IPS-15b (cell line): Measurements from ENCODE around the gene LLGL2.
"Not testable (repeated sequence)": the region's sequence is repeated elsewhere in the genome, so short reads cannot be mapped to it uniquely, and the experiment has no call there.

ENCODE experiments used
- H3K27me3 ChIP-seq: one replicate; pipeline ENCODE4 v1.6.1; 2013; ENCODE audit warnings: low read length; ENCODE audit not compliant: control insufficient read depth, insufficient read depth
- H3K36me3 ChIP-seq: one replicate; pipeline ENCODE4 v1.6.1; 2013; ENCODE audit warnings: low read length; ENCODE audit not compliant: control insufficient read depth, insufficient read depth
- H3K4me1 ChIP-seq: one replicate; pipeline ENCODE4 v1.6.1; 2013; ENCODE audit warnings: mild to moderate bottlenecking, low read length; ENCODE audit not compliant: control insufficient read depth, insufficient read depth
- H3K4me3 ChIP-seq: one replicate; pipeline ENCODE4 v1.5.1; 2013; ENCODE audit warnings: low read depth, low read length
- H3K9ac ChIP-seq: one replicate; pipeline ENCODE4 v1.6.1; 2013; ENCODE audit warnings: low read depth, mild to moderate bottlenecking, low read length
- H3K9me3 ChIP-seq: one replicate; pipeline ENCODE4 v1.6.1; 2013; ENCODE audit warnings: mild to moderate bottlenecking, low read length; ENCODE audit not compliant: control insufficient read depth, insufficient read depth

Gene LLGL2

DNA sequence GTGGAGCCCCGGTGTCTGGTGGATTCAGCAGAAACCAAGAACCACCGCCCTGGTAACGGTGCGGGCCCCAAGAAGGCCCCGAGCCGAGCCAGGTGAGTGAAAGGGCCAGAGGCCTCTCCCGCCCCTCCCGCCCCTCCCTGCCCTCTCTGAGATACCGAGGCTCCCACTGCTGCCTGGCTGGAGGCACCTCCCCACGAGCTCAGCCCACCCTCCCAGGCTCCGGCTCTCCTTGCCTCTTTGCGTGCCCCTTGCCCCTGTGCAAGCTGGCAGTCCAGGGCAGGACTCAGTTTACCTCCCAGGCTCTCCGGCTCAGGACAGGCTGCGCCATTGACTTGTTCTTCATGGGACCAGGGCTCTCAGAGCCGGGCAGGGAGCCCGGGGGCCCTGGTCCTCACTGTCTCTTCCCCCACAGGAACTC is 48.1 kb downstream of the LLGL2 start:
- no peak overlapping the region for H3K4me3 ChIP-seq
- no peaks in the 10 kb centered on the region for H3K4me1 ChIP-seq
- peaks cover 10% of the 10 kb centered on the region for H3K36me3 ChIP-seq
- no peak overlapping the region for H3K9ac ChIP-seq
- no peaks in the 10 kb centered on the region for H3K27me3 ChIP-seq
- no peaks in the 10 kb centered on the region for H3K9me3 ChIP-seq

DNA sequence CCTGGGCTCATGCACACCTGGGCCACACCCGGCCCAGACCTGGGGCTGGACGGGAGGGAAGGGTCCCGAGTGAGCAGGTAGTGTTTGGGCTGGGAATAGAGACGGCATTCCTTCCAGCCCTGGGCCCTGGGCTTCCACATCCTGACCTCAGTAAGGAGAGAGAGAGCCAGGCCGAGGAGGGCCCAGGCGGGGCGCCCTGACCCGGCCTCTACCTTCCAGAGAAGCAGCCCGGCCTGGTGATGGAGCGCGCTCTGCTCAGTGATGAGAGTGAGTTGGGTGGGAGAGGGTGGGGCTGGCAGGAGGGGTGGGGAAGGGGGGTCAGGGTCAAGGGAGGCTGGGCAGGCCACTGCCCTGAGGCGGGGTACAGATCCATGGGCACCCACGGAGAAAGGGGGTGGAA is 48.5 kb downstream of the LLGL2 start:
- Histone ChIP-seq H3K4me1 (no peaks in the 10 kb centered on the region), H3K4me3 (no peak overlapping the region), H3K36me3 (peaks cover 7% of the 10 kb centered on the region), H3K9me3 (no peaks in the 10 kb centered on the region), H3K9ac (no peak overlapping the region), H3K27me3 (no peaks in the 10 kb centered on the region)

DNA sequence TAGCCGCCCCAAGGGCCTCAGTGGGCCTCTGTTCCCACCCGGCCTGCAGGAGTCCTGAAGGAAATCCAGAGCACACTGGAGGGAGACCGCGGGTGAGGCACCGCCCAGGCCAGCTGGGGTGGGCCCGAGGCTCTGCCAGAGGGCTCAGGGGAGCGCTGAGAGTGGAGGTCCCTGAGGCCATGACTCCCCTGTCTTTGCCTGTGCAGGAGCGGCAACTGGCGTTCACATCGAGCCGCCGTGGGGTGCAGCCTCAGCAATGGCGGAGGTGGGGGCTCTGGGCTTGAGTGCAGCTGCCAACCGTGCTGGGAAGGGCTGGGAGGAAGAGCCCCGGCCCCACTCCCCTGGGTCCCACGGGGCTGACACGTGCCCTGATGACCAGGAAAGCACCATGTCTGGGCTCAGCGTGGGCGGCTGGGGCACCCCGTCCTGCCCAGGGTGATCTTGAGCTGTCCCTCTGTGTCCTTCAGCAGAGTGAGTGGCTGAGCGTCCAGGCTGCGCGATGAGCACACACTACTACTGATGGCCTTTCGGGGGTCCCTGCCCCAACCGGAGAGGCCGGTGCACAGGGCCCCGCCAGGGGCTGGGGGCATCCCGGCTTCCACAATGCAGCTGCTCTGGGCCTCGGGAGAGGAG is 49.0 kb downstream of the LLGL2 start:
- Histone ChIP-seq H3K9ac (no peak overlapping the region), H3K4me1 (no peaks in the 10 kb centered on the region), H3K9me3 (no peaks in the 10 kb centered on the region), H3K4me3 (no peak overlapping the region), H3K27me3 (no peaks in the 10 kb centered on the region), H3K36me3 (peaks cover 6% of the 10 kb centered on the region)

GRCh38 chr17:75575197-75575596 is 49.7 kb downstream of the LLGL2 start:
- no peaks in the 10 kb centered on the region for H3K9me3 ChIP-seq
- peaks cover 6% of the 10 kb centered on the region for H3K36me3 ChIP-seq
- H3K27me3 ChIP-seq: no peaks in the 10 kb centered on the region
- no peaks in the 10 kb centered on the region for H3K4me1 ChIP-seq
- H3K9ac ChIP-seq: no peak overlapping the region
- no peak overlapping the region for H3K4me3 ChIP-seq

DNA sequence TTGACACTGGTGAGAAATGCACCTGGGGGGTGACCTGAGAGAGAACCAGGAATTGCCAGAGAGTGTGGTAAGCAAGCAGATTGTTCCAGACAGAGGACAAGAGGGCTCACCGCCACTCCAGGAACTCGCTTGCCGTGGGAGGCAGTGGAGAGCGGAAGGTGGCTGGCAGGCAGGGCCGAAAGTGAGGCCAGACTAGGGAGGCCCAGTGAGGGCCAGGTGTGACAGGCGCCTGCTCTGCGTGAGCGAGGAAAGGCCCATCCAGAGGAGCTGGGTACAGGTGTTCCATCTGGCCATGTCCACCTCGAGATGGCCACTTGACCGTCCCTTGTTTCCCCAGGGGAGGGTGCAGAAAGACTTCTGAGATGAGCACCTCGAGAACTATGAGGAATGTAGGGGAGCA is 50.2 kb downstream of the LLGL2 start:
- no peak overlapping the region for H3K9ac ChIP-seq
- H3K36me3 ChIP-seq: peaks cover 6% of the 10 kb centered on the region
- no peak overlapping the region for H3K4me3 ChIP-seq
- H3K4me1 ChIP-seq: no peaks in the 10 kb centered on the region
- H3K9me3 ChIP-seq: no peaks in the 10 kb centered on the region
- H3K27me3 ChIP-seq: no peaks in the 10 kb centered on the region

- H3K9ac ChIP-seq: no peak overlapping the region
- no peaks in the 10 kb centered on the region for H3K27me3 ChIP-seq
- H3K4me1 ChIP-seq: no peaks in the 10 kb centered on the region
- no peaks in the 10 kb centered on the region for H3K9me3 ChIP-seq
- H3K36me3 ChIP-seq: peaks cover 6% of the 10 kb centered on the region
- H3K4me3 ChIP-seq: no peak overlapping the region
Measured at GRCh38 chr17:75576661-75577060, 51.2 kb downstream of the LLGL2 start.

- H3K9me3 ChIP-seq, H3K4me1 ChIP-seq, H3K9ac ChIP-seq, H3K27me3 ChIP-seq, H3K4me3 ChIP-seq, H3K36me3 ChIP-seq: not testable (repeated sequence)
Measured at GRCh38 chr17:75581121-75581725, 55.7 kb downstream of the LLGL2 start.

- H3K9ac ChIP-seq, H3K4me1 ChIP-seq, H3K36me3 ChIP-seq, H3K4me3 ChIP-seq, H3K27me3 ChIP-seq, H3K9me3 ChIP-seq: not testable (repeated sequence)
Measured at GRCh38 chr17:75583197-75583596, 57.7 kb downstream of the LLGL2 start.

DNA sequence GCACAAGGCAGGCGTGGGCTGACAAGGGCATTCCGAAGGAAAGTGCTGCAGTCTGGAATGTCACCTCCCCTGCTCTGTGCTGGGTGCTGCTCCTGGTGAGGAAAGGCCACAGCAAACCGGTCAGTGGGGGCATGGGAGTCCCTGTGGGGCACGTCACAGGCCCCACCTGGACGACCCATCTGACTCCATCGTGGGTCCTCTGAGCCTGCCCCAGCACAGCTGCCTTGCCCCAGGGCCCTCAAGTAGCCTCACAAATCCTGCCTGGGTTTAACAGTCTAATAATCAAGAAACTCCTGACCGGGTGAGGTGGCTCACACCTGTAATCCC is 59.3 kb downstream of the LLGL2 start:
- H3K4me3 ChIP-seq: no peak overlapping the region
- H3K4me1 ChIP-seq: peaks cover 2% of the 10 kb centered on the region
- H3K9me3 ChIP-seq: no peaks in the 10 kb centered on the region
- H3K36me3 ChIP-seq: no peaks in the 10 kb centered on the region
- H3K9ac ChIP-seq: no peak overlapping the region
- peaks cover 3% of the 10 kb centered on the region for H3K27me3 ChIP-seq

DNA sequence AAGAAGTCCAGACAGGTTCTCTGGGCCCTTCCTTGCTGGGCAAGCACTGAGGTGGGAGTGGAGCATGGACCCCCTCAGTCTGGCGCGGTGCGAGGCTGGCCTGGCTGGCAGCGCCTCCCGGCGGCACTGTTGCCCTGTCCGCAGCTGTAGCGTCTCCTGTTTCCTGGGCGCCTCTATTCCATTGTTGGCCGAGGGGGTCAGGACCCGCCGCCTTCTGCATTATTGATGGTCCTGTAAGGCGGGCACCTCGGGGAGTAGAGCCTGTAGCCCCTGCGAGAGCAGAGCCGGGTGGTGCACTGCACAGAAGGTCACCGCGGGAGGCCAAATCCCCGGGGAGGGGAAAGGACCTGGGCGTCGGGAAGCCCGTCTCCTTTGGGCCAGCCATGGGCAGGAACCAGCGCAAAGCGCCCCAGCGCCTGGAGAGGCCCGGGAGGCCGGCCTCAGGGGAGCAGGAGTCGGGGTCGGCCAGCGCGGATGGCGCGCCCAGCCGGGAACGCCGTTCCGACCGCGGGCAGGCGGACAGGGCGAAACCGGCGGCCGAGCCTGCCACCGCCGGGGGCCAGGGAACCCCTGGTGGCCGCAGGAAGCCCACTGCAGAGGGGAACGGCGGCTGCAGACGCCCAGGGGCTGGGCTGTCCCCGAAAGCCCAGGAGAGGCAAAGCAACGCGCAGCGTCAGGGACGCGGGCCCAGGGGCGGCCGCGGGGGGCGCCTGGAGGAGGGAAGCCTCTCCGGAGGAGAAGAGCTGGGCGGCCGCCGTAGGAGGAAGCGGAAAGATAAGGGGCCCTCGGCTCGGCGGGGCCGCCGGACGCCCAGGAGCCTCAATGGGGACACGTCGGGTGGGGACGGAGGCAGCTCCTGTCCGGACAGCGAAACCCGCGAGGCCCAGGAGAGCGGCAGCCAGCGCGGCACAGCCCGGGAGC is 62.4 kb downstream of the LLGL2 start, which contains the start of gene MYO15B:
Gene MYO15B, plus strand, starts transcription at position 126 of the 921 bp plus-strand sequence. Its CDS starts 258 bp downstream, at position 384.
- Histone ChIP-seq H3K36me3 (no peaks in the 10 kb centered on the region), H3K4me3 (peak within 1 kb of the TSS; percentile 63), H3K9ac (peak within 1 kb of the TSS; percentile 65), H3K9me3 (no peaks in the 10 kb centered on the region), H3K4me1 (peaks cover 2% of the 10 kb centered on the region), H3K27me3 (peaks cover 6% of the 10 kb centered on the region)

- peak overlapping the region; percentile 47 for H3K9ac ChIP-seq
- H3K27me3 ChIP-seq: peaks cover 6% of the 10 kb centered on the region
- no peaks in the 10 kb centered on the region for H3K36me3 ChIP-seq
- H3K4me3 ChIP-seq: peak overlapping the region; percentile 63
- H3K9me3 ChIP-seq: no peaks in the 10 kb centered on the region
- H3K4me1 ChIP-seq: peaks cover 2% of the 10 kb centered on the region
Measured at GRCh38 chr17:75588596-75589011, 63.1 kb downstream of the LLGL2 start.
